ENCODE data around the gene SMARCC1.
A peak's percentile ranks its signal among the peaks of the same experiment; 100 is the strongest.

SMARCC1 gene

GRCh38 chr3:47553407-47553806 is 228.3 kb downstream of the SMARCC1 start:
- TF ChIP-seq, protein P1, sequence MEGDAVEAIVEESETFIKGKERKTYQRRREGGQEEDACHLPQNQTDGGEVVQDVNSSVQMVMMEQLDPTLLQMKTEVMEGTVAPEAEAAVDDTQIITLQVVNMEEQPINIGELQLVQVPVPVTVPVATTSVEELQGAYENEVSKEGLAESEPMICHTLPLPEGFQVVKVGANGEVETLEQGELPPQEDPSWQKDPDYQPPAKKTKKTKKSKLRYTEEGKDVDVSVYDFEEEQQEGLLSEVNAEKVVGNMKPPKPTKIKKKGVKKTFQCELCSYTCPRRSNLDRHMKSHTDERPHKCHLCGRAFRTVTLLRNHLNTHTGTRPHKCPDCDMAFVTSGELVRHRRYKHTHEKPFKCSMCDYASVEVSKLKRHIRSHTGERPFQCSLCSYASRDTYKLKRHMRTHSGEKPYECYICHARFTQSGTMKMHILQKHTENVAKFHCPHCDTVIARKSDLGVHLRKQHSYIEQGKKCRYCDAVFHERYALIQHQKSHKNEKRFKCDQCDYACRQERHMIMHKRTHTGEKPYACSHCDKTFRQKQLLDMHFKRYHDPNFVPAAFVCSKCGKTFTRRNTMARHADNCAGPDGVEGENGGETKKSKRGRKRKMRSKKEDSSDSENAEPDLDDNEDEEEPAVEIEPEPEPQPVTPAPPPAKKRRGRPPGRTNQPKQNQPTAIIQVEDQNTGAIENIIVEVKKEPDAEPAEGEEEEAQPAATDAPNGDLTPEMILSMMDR (IDR thresholded peaks at IDR 0.05; ENCODE audit: low read depth, low read length): no peak
- Histone ChIP-seq H3K9me3 (ENCODE audit: severe bottlenecking) (no peaks in the 10 kb centered on the region), H3K27ac (no peak overlapping the region), H3K4me3 (ENCODE audit: low read depth, low read length) (no peak overlapping the region), H3K36me3 (no peaks in the 10 kb centered on the region), H3K27me3 (ENCODE audit: insufficient read depth, low read depth, severe bottlenecking) (no peaks in the 10 kb centered on the region)
- no peak for DNase-seq

DNA sequence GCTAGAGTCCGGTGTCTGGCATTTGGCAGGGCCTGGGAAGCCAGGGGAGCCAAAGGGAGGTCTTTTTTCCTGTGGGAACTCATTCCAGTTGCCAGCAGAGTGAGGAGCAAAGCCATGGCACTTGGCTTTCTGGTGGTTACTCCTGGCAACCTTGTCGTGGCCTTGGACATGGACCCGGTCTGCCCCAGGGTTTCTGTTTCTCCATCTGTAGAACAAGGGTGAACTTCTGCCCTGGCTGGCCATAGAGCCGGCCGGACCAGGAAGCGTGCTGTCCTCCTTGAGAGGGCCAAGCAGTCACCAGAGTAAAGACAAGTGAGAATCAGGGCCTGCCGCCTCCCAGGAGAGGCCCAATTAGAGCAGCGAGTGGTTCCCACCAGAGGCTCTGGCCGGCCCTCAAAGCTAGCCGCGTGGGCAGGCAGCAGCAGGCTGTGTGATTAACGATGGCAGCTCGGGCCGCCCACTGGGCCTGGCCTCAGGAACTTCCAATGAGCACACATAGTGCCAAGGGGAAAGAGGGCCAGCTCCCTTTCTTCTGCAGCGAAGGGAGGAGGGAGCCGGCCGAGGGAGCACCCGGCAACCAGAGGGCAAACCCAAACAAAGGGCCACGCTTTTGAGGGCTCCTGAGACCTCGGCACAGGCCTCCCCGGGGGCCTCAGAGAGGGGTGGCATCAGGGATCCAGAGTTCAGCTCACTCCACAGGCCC is 239.1 kb downstream of the SMARCC1 start:
- H3K4me3 ChIP-seq (ENCODE audit: low read depth, low read length): no peak overlapping the region
- no peaks in the 10 kb centered on the region for H3K9me3 ChIP-seq (ENCODE audit: severe bottlenecking)
- no peak for DNase-seq
- TF ChIP-seq, protein P1 (IDR thresholded peaks at IDR 0.05; ENCODE audit: low read depth, low read length): no peak
- no peaks in the 10 kb centered on the region for H3K27me3 ChIP-seq (ENCODE audit: insufficient read depth, low read depth, severe bottlenecking)
- no peaks in the 10 kb centered on the region for H3K36me3 ChIP-seq
- no peak overlapping the region for H3K27ac ChIP-seq

DNA sequence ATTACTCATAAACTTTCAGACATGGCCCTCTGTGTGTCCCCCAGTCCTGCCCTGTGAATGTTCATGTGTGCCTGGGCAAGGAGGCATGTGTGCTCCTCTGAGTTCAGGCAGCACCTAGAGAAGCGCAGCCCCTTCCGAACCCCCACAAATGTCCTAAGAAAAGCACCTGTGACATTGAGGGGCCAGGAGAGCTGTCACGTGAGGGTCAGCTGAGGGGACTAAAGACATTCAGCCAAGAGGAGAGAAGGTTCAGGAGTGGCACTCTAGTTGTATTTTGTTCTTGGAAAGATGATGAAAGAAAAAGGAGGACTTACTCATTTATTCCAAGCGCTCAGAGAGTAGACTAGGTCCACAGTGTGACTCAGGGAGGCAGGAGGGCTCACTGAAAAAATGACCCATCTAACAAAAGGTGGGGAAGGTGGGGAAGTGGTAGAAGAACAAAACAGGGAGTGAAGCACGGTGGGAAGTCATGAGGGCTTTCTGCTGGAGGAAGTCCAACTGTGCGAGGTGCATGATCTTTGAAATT is 240.0 kb downstream of the SMARCC1 start:
- H3K4me3 ChIP-seq (ENCODE audit: low read depth, low read length): no peak overlapping the region
- H3K27ac ChIP-seq: no peak overlapping the region
- no peaks in the 10 kb centered on the region for H3K27me3 ChIP-seq (ENCODE audit: insufficient read depth, low read depth, severe bottlenecking)
- H3K36me3 ChIP-seq: no peaks in the 10 kb centered on the region
- no peaks in the 10 kb centered on the region for H3K9me3 ChIP-seq (ENCODE audit: severe bottlenecking)
- DNase-seq: no peak
- TF ChIP-seq, protein P1 (IDR thresholded peaks at IDR 0.05; ENCODE audit: low read depth, low read length): no peak

- H3K27me3 ChIP-seq (ENCODE audit: insufficient read depth, low read depth, severe bottlenecking): no peaks in the 10 kb centered on the region
- no peak overlapping the region for H3K4me3 ChIP-seq (ENCODE audit: low read depth, low read length)
- peak; percentile 20 for DNase-seq
- H3K36me3 ChIP-seq: no peaks in the 10 kb centered on the region
- no peak overlapping the region for H3K27ac ChIP-seq
- H3K9me3 ChIP-seq (ENCODE audit: severe bottlenecking): no peaks in the 10 kb centered on the region
- TF ChIP-seq, protein P1 (IDR thresholded peaks at IDR 0.05; ENCODE audit: low read depth, low read length): no peak
Measured at GRCh38 chr3:47540281-47540680, 241.4 kb downstream of the SMARCC1 start.

GRCh38 chr3:47536967-47537366 is 244.7 kb downstream of the SMARCC1 start:
- Histone ChIP-seq H3K27me3 (ENCODE audit: insufficient read depth, low read depth, severe bottlenecking) (no peaks in the 10 kb centered on the region), H3K4me3 (ENCODE audit: low read depth, low read length) (no peak overlapping the region), H3K27ac (peak overlapping the region; percentile 28), H3K36me3 (no peaks in the 10 kb centered on the region), H3K9me3 (ENCODE audit: severe bottlenecking) (no peaks in the 10 kb centered on the region)
- TF ChIP-seq, protein P1 (IDR thresholded peaks at IDR 0.05; ENCODE audit: low read depth, low read length): no peak
- DNase-seq: no peak

Measured in WERI-Rb-1 (cell line).